Measurements from ENCODE around the gene SRGAP3. TPM values are rescaled to one million over a fixed set of nuclear protein-coding genes. Genes with fewer than 3 reads are reported as not detected.
"Not testable (repeated sequence)": the region's sequence is repeated elsewhere in the genome, so short reads cannot be mapped to it uniquely, and the experiment has no call there.

The SRGAP3 gene
- total and polyA plus RNA-seq, 8 donors = 5.1 to 28.9 (median 22.4) TPM

DNA sequence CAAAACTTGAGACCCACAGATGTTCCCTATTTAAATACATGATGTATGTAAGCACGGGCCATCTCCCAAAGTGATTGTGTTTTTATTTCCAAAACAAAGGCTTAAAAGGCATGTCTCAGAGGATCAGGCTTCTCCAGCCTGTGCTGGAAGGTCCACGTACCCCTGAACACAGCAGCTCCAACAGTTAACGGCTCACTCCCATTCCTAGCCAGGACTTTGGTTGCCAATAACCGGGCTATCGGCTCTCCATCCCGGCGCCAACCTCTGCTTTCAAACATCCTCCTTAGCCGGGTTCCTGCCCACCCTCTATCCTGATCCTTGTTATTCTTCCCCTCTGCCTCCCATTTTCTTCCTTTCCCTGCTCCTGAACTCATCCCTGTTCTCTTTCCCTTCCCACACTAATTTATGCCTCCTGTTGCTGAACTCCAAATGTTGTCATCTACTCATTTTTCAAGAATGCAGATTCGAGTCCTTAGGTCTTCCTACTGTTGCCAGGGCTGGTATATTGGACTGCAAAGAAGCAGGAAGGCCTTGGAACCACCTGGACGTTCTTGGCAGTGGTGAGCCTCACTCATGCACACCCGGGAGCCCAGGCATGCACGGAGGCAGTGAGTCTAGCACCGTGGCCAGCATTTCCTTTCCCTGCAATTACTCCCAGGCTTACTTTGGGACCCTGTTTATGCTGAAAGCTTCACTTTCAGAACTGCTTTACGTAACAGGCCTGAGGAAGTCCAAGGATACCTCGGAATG, 157.8 kb downstream of the SRGAP3 start:
- H3K27ac ChIP-seq = no peak overlapping the region
- intact Hi-C loops (cut with DNase I) = no loop called here
- no peaks in the 10 kb centered on the region for H3K27me3 ChIP-seq
- no peak for ATAC-seq
- TF ChIP-seq, protein P1, sequence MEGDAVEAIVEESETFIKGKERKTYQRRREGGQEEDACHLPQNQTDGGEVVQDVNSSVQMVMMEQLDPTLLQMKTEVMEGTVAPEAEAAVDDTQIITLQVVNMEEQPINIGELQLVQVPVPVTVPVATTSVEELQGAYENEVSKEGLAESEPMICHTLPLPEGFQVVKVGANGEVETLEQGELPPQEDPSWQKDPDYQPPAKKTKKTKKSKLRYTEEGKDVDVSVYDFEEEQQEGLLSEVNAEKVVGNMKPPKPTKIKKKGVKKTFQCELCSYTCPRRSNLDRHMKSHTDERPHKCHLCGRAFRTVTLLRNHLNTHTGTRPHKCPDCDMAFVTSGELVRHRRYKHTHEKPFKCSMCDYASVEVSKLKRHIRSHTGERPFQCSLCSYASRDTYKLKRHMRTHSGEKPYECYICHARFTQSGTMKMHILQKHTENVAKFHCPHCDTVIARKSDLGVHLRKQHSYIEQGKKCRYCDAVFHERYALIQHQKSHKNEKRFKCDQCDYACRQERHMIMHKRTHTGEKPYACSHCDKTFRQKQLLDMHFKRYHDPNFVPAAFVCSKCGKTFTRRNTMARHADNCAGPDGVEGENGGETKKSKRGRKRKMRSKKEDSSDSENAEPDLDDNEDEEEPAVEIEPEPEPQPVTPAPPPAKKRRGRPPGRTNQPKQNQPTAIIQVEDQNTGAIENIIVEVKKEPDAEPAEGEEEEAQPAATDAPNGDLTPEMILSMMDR (IDR thresholded peaks at IDR 0.05) = no peak
- DNase-seq = no peak
- peaks cover 16 to 17% of the 10 kb centered on the region in 2 donors for H3K4me1 ChIP-seq
- no peaks in the 10 kb centered on the region for H3K9me3 ChIP-seq
- no peaks in the 10 kb centered on the region for H3K36me3 ChIP-seq
- no peak overlapping the region for H3K4me3 ChIP-seq

GRCh38 chr3:9088441-9089353, 160.7 kb downstream of the SRGAP3 start:
- Histone ChIP-seq H3K27me3 (no peaks in the 10 kb centered on the region), H3K4me1 (peaks cover 16 to 17% of the 10 kb centered on the region in 2 donors), H3K27ac (peak overlapping the region; percentile 59 to 74), H3K36me3 (no peaks in the 10 kb centered on the region), H3K9me3 (no peaks in the 10 kb centered on the region), H3K4me3 (no peak overlapping the region)
- ATAC-seq (peak; percentile 90), DNase-seq (peak in 2 of 4 donors; percentile 63 to 68)
- TF ChIP-seq, protein P1 (IDR thresholded peaks at IDR 0.05) = no peak
- intact Hi-C loops (cut with DNase I) = no loop called here

DNA sequence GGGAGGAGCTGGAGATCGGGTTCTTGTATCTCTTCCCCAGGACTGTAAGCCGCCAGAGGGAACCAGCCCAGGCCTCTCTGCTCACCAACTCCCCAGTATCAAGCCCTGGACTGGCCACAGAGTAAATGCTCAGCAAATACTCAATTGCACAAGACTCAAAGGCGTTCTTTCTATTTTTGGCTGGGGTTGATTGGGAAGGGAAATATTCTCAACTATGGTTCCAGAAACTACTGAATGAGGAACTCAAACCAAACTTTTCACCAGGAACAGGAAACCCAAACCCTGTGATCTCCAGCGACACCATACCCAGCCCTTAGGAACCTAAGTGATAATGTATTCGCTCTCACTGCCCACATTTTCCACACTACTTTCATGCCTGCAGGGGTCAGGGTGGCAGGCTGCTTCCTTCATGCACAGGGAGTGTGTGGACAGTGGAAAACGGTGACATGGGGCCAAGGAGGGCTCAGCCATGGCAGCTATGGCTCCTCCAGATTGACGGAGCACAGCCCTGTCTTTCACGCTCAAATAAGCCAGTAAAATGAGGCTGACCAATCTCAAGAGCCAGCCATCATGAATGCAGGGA, 161.5 kb downstream of the SRGAP3 start:
- intact Hi-C loops (cut with DNase I) = no loop called here
- H3K27me3 ChIP-seq = no peaks in the 10 kb centered on the region
- H3K4me3 ChIP-seq = no peak overlapping the region
- H3K4me1 ChIP-seq = peaks cover 16 to 17% of the 10 kb centered on the region in 2 donors
- ATAC-seq (peak; percentile 77), DNase-seq (peak in 1 of 4 donors; percentile 61)
- peak overlapping the region; percentile 59 to 74 for H3K27ac ChIP-seq
- TF ChIP-seq, protein P1 (IDR thresholded peaks at IDR 0.05) = no peak
- no peaks in the 10 kb centered on the region for H3K36me3 ChIP-seq
- H3K9me3 ChIP-seq = no peaks in the 10 kb centered on the region

GRCh38 chr3:9085428-9085827, 164.0 kb downstream of the SRGAP3 start:
- H3K27me3 ChIP-seq; DNase-seq; H3K9me3 ChIP-seq; H3K4me3 ChIP-seq; H3K27ac ChIP-seq; intact Hi-C loops (cut with DNase I); ATAC-seq; H3K36me3 ChIP-seq: not testable (repeated sequence)
- peaks cover 16 to 17% of the 10 kb centered on the region in 2 donors for H3K4me1 ChIP-seq

- H3K9me3 ChIP-seq = no peaks in the 10 kb centered on the region
- TF ChIP-seq, protein P1 (IDR thresholded peaks at IDR 0.05) = no peak
- H3K4me3 ChIP-seq = no peak overlapping the region
- DNase-seq = no peak
- no peak overlapping the region for H3K27ac ChIP-seq
- H3K27me3 ChIP-seq = no peaks in the 10 kb centered on the region
- no peaks in the 10 kb centered on the region for H3K4me1 ChIP-seq
- no peaks in the 10 kb centered on the region for H3K36me3 ChIP-seq
- intact Hi-C loops (cut with DNase I) = no loop called here
- ATAC-seq = no peak
Measured at GRCh38 chr3:9081184-9081818, 168.1 kb downstream of the SRGAP3 start.
